Fibroblast of upper back skin (primary cell): ENCODE data around the gene ZNF292.
A peak's percentile ranks its signal among the peaks of the same experiment; 100 is the strongest.
"Not testable (repeated sequence)": the region's sequence is repeated elsewhere in the genome, so short reads cannot be mapped to it uniquely, and the experiment has no call there.

Experiments used
- DNase-seq: peaks from one replicate; pipeline ENCODE4 v3.0.0-alpha.2; 2013

The ZNF292 gene

DNA sequence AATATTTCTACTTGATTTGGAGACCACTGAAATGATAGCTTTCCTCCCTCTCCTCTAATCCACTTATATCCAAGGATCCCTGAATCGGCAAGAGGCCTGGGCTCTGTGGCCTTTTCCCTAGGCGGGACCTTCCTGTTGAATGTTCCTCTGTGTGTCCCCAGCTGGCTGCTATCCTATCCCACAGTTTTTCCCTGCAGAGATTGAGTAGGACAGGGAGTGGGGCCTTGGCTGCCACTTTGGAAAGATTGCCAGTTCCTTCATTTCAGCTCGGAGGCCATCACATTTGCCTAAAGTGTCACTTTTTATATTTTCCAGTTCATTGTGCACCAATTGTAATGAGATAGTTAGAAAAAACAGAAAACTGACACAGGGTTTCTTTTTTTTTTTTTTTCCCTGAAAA, 128.1 kb downstream of the ZNF292 start:
- no peak for DNase-seq

DNA sequence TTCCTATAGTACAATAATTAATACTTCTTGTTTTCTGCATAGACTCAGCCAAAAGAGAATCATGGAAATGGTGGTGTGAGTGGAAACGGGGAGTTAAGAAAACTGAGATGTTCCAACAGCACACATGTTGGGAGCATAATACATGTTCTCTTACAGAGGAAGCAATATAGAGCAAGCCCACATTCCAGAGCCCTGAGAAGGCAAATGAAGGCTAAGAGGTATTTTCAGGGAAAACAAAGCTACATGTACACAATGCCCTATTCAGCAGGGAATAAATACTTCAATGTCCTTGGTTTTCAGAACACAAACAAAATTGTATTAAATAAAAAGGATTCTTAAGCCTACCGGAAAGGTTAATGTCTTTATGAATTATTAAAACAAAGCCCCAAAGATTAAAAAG, 131.9 kb downstream of the ZNF292 start:
- DNase-seq, result no peak

DNA sequence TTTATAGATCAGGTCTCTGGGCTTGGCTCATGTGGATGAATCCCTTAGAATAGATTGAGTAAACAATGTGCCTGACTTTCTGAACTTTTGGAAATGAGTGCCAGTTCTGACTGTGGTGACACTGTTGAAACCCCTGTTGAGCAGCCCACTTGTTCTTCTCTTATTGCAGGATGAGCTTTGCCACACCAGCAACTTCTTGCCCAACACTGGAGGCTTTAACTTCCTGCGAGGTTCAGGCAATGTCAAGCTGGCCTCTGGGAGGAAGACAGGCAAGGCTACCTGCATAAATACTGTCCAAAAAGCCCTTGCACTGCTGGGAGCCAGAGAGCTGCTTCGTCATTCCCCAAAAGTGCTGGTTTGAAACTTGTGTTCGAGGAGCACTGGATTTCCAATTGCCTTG, 134.2 kb downstream of the ZNF292 start:
- DNase-seq, result no peak

DNA sequence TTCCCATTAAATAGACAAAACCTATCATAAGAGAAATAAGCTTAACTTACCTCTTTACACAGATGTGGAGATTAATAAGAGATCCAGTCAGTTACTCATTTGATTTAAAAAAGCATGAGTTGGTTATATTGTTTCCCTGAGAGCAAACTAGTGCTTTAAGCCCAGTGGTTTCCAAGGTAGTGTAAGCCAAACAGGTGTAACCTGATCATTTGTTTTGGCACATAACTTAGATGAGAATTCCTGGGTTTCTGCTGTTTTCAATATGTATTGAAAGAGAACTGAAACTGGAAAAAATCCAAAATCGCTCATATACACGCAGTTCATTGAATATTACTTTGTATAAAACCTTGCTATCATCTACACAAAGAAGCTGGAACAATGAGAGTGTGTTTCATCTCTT, 136.5 kb downstream of the ZNF292 start:
- no peak for DNase-seq

DNA sequence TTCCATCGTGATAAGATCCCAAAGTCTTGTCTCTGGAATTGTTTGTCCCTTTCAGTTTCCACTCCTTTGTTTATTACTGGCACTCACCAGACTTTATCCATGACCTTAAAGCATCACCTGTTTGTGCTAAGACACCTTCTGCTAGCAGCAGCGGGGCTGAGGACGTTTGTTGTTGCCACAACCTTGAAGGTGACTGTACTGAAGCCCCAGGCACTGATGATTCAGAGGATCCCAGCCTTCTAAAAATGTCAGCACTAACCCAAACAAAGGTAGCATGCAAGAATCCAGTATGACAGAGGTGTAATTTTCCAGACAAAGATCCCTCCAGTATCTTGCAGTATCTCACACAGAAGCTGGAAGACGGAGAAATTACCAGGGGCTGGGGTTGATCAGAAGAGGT, 138.2 kb downstream of the ZNF292 start:
- DNase-seq, result no peak

DNA sequence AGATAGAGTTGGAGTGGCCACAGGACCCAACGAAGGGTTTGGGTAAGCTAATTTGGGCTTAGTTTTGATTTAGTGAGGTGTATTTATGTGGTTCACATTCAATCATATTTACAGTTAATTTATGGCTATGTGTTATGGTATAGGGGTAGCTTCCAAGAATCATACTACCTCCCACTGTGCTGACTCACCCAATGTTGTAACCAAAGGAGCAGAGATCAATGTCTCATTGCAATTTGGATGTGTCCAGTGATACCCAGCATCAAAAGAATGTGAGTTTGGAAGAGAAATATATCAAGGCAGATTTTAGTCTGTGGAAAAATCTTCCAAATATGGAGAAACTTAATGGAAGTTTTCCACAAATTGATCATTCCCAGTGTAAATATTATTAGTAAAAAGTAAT, 141.8 kb downstream of the ZNF292 start:
- DNase-seq, result peak; percentile 68

DNA sequence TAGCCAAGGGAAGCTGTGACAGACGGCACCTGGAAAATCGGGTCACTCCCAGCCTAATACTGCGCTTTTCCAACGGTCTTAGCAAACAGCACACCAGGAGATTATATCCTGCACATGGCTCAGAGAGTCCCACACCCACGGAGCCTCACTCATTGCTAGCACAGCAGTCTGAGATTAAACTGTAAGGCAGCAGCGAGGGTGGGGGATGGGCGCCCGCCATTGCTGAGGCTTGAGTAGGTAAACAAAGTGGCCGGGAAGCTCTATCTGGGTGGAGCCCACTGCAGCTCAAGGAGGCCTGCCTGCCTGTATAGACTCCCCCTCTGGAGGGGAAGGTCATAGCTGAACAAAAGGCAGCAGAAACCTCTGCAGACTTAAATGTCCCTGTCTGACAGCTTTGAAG, 145.9 kb downstream of the ZNF292 start:
- not testable (repeated sequence) for DNase-seq

DNA sequence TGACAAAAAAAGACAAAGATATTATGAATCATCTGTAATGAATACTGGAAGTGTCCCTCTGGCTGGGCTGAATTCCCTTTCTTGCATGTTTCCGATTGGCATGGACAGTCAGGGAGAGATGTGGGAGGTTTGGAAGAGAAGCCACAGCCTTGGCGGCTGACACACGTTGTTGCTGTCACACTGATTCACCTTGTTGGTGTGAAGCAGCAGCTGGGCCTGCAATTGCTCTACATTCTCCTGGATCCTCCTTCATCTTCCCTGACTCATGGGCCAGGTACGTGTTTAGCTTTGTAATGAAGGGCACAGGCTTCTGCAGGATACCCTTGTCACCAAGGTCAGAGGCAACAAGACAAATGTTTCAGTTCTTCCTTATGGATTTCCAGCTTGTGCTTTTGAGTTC, 153.6 kb downstream of the ZNF292 start:
- DNase-seq, result no peak

DNA sequence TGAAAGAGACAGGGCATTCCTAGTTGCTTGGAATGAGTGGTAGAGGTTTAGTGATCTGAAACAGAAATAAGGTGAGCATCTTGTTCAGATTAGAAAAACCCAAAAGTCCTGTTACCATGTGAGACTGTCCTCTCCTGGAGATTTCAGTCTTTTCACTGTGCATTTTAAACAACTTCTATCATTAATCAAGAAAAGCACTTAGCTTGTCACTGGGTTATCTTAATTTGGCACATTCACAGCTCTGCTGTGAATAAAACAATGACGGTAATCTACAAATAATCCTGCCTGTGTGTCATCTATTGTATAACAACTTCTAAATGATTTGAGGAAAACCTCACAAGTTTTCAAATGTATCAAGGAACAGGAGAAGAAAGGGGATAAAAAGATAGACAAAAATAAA, 157.5 kb downstream of the ZNF292 start:
- no peak for DNase-seq
